PFSK-1 (cell line): Measurements from ENCODE around the gene EFTUD2.

Source experiments
- FOXP2 ChIP-seq: optimal IDR thresholded peaks from 2 replicates; pipeline ENCODE3; 2011; ENCODE audit warnings: borderline replicate concordance, control low read depth, inconsistent platforms; ENCODE audit not compliant: insufficient read depth; ENCODE audit errors: extremely low read length, extremely low read depth
- POLR2AphosphoS5 ChIP-seq: IDR thresholded peaks from 2 replicates; pipeline ENCODE4 v1.6.1; 2012; ENCODE audit warnings: low read depth, mild to moderate bottlenecking, control low read depth, low read length, moderate library complexity
- REST ChIP-seq, 2 experiments: IDR thresholded peaks; 2 replicates each; pipeline versions ENCODE4 v1.6.1 to v1.8.0; 2011 to 2012; ENCODE audit warnings: low read depth in 2 of 2, low read length in 2 of 2, control low read depth in 1 of 2, inconsistent platforms in 1 of 2, mild to moderate bottlenecking in 1 of 2, moderate library complexity in 1 of 2; ENCODE audit not compliant: insufficient read depth in 1 of 2
- SIN3A ChIP-seq: IDR thresholded peaks from 2 replicates; pipeline ENCODE4 v1.6.1; 2012; ENCODE audit warnings: mild to moderate bottlenecking, low read length, moderate library complexity, borderline replicate concordance; ENCODE audit not compliant: insufficient read depth
- TAF1 ChIP-seq: IDR thresholded peaks from 2 replicates; pipeline ENCODE4 v1.6.1; 2012; ENCODE audit warnings: low read length, control low read depth, borderline replicate concordance; ENCODE audit not compliant: insufficient read depth

The EFTUD2 gene

GRCh38 chr17:44865231-44865660, 34.0 kb downstream of the EFTUD2 start:
- no peak for TF ChIP-seq FOXP2

GRCh38 chr17:44864831-44865230, 34.4 kb downstream of the EFTUD2 start:
- no peak for TF ChIP-seq POLR2AphosphoS5
- no peak for TF ChIP-seq FOXP2
- no peak for TF ChIP-seq SIN3A
- no peak for TF ChIP-seq TAF1
- TF ChIP-seq REST (IDR thresholded peaks at IDR 0.05; ENCODE audit: insufficient read depth in 1 of 2, low read depth in 2 of 2, low read length in 2 of 2): no peak

- no peak for TF ChIP-seq SIN3A
- no peak for TF ChIP-seq TAF1
- TF ChIP-seq FOXP2: no peak
- no peak for TF ChIP-seq REST (IDR thresholded peaks at IDR 0.05; ENCODE audit: insufficient read depth in 1 of 2, low read depth in 2 of 2, low read length in 2 of 2)
Measured at GRCh38 chr17:44863061-44863918, 36.0 kb downstream of the EFTUD2 start.

GRCh38 chr17:44862278-44862914, 36.8 kb downstream of the EFTUD2 start:
- TF ChIP-seq TAF1 (no peak), SIN3A (no peak), POLR2AphosphoS5 (no peak), REST (IDR thresholded peaks at IDR 0.05; ENCODE audit: insufficient read depth in 1 of 2, low read depth in 2 of 2, low read length in 2 of 2) (no peak), FOXP2 (no peak)

GRCh38 chr17:44859701-44860100, 39.5 kb downstream of the EFTUD2 start:
- TF ChIP-seq SIN3A: no peak
- no peak for TF ChIP-seq POLR2AphosphoS5
- no peak for TF ChIP-seq REST (IDR thresholded peaks at IDR 0.05; ENCODE audit: insufficient read depth in 1 of 2, low read depth in 2 of 2, low read length in 2 of 2)
- no peak for TF ChIP-seq FOXP2
- no peak for TF ChIP-seq TAF1
